Activated naive CD8-positive, alpha-beta T cell treated with anti-CD3 and anti-CD28 coated beads for 36 hours (primary cell): Measurements from ENCODE around the gene NAT14. TPM values are rescaled to one million over a fixed set of nuclear protein-coding genes. Genes with fewer than 3 reads are reported as not detected.
A peak's percentile ranks its signal among the peaks of the same experiment; 100 is the strongest.
"Not testable (repeated sequence)": the region's sequence is repeated elsewhere in the genome, so short reads cannot be mapped to it uniquely, and the experiment has no call there.

Source experiments
- DNase-seq: peaks from one replicate; pipeline ENCODE4 v3.0.0; 2021
- H3K27ac Mint-ChIP-seq: one replicate; pipeline ENCODE4 v1.8.0; 2022; ENCODE audit warnings: mild to moderate bottlenecking, moderate library complexity, mixed read lengths
- H3K27me3 Mint-ChIP-seq: one replicate; pipeline ENCODE4 v1.8.0; 2022; ENCODE audit warnings: mild to moderate bottlenecking, mixed read lengths
- H3K36me3 Mint-ChIP-seq: one replicate; pipeline ENCODE4 v1.8.0; 2021; ENCODE audit warnings: mild to moderate bottlenecking, mixed read lengths
- H3K4me1 Mint-ChIP-seq: one replicate; pipeline ENCODE4 v1.8.0; 2021; ENCODE audit warnings: mixed read lengths
- H3K4me3 Mint-ChIP-seq: one replicate; pipeline ENCODE4 v1.8.0; 2022; ENCODE audit warnings: mild to moderate bottlenecking, moderate library complexity, mixed read lengths
- H3K9me3 Mint-ChIP-seq: one replicate; pipeline ENCODE4 v1.8.0; 2022; ENCODE audit warnings: mixed read lengths
- total RNA-seq, 2 experiments: library from RNA; stranded (reverse); gene quantifications; one replicate each; pipeline ENCODE4 v1.2.3, GENCODE V29; 2021

The NAT14 gene
- total RNA-seq, 2 experiments from 2014 or later = 24.8 to 24.9 TPM

DNA sequence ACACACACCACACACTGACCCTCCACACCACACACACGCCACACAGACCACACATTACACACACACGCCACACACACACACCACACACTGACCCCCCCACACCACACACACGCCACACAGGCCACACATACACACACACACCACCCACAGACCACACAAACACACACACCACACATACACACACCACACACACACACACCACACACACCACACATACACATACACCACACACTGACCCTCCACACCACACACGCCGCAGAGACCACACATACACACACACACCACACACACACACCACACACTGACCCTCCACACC, 36.9 kb upstream of the NAT14 start:
- H3K4me1 Mint-ChIP-seq, H3K27ac Mint-ChIP-seq, DNase-seq, H3K9me3 Mint-ChIP-seq, H3K36me3 Mint-ChIP-seq, H3K4me3 Mint-ChIP-seq: not testable (repeated sequence)
- H3K27me3 Mint-ChIP-seq = peaks cover 55% of the 10 kb centered on the region

GRCh38 chr19:55449469-55449868, 35.5 kb upstream of the NAT14 start:
- H3K4me1 Mint-ChIP-seq = peaks cover 3% of the 10 kb centered on the region
- DNase-seq = no peak
- H3K36me3 Mint-ChIP-seq = peaks cover 9% of the 10 kb centered on the region
- no peak overlapping the region for H3K4me3 Mint-ChIP-seq
- peaks cover 53% of the 10 kb centered on the region for H3K27me3 Mint-ChIP-seq
- no peaks in the 10 kb centered on the region for H3K9me3 Mint-ChIP-seq
- H3K27ac Mint-ChIP-seq = no peak overlapping the region

DNA sequence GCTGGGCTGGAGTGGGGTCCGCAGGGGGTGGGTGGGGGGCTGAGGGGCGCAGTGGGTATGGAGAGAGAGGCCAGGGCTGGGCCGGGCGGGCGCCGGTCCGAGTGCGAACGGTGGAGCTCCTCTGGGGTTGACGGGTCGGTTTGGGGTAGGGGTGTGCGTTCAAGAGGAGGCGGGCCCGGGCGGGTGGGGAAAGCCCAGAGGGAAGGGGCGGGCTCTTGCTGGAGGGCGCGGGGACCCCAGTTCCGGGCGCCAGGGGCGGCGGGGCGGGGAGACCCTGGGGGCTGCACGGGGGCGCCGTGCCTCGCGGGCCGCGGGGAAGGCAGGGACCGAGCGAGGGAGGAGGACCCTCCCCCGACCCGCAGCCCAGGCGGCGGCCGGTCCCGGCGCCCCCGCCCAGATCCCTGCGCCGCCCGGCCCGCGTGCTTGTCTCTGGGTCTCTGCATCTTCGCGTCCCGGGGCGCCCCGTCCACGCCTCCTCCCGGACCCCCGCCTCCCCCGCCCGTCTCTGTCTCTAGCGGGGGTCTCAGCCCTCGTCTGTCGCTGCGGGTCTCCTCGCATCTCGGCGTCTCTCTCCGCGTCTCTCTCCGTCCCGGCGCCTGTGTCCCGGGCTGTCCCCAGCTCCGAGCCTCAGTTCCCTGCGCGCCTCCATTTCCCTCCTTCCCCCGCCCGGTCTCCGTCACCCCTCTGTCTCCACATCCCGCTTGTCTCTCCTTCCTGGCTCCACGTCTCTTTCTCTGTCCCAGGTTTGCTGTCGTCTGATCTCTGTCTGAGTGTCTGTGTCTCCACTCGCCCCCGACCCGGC, 33.6 kb upstream of the NAT14 start:
- Mint-ChIP-seq H3K27ac (no peak overlapping the region), H3K9me3 (no peaks in the 10 kb centered on the region), H3K4me1 (peaks cover 3% of the 10 kb centered on the region), H3K36me3 (peaks cover 12% of the 10 kb centered on the region), H3K4me3 (peak overlapping the region; percentile 40), H3K27me3 (peaks cover 35% of the 10 kb centered on the region)
- no peak for DNase-seq

- no peak overlapping the region for H3K27ac Mint-ChIP-seq
- peak overlapping the region; percentile 40 for H3K4me3 Mint-ChIP-seq
- peaks cover 3% of the 10 kb centered on the region for H3K4me1 Mint-ChIP-seq
- peaks cover 12% of the 10 kb centered on the region for H3K36me3 Mint-ChIP-seq
- H3K27me3 Mint-ChIP-seq = peaks cover 35% of the 10 kb centered on the region
- no peak for DNase-seq
- H3K9me3 Mint-ChIP-seq = no peaks in the 10 kb centered on the region
Measured at GRCh38 chr19:55451965-55452748, 32.8 kb upstream of the NAT14 start.

DNA sequence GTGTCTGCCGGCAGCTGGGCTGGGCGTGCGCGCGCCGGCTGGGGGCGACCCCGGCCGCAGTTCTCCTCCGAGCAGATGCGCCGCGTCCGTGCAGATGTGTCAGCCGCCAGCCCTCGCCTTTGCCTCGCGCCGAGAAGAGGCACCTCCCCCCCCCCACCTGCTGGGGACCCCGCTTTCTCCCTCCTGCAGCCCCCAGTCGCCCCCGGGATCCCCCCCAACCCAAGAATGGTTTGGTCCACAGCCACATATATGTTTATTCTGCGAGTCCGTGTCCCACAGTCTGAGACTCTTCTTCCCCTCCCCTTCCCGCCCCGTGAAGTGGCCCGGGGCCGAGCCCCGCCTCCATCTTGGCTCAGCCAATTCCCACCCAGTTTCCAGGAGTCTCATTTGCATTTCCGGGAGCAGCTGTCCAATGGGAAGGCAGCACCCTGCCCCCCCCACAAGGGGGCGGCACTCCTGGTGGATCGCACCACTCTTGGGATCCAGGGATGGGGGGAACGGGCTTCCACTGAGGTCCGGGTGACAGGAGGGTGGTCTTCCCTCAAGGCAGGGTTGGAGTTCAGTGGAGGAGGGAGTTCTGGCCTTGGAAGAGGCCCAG, 32.1 kb upstream of the NAT14 start:
- H3K4me1 Mint-ChIP-seq = peaks cover 3% of the 10 kb centered on the region
- peaks cover 35% of the 10 kb centered on the region for H3K27me3 Mint-ChIP-seq
- no peaks in the 10 kb centered on the region for H3K9me3 Mint-ChIP-seq
- H3K27ac Mint-ChIP-seq = no peak overlapping the region
- no peak overlapping the region for H3K4me3 Mint-ChIP-seq
- peak; percentile 51 for DNase-seq
- peaks cover 12% of the 10 kb centered on the region for H3K36me3 Mint-ChIP-seq

DNA sequence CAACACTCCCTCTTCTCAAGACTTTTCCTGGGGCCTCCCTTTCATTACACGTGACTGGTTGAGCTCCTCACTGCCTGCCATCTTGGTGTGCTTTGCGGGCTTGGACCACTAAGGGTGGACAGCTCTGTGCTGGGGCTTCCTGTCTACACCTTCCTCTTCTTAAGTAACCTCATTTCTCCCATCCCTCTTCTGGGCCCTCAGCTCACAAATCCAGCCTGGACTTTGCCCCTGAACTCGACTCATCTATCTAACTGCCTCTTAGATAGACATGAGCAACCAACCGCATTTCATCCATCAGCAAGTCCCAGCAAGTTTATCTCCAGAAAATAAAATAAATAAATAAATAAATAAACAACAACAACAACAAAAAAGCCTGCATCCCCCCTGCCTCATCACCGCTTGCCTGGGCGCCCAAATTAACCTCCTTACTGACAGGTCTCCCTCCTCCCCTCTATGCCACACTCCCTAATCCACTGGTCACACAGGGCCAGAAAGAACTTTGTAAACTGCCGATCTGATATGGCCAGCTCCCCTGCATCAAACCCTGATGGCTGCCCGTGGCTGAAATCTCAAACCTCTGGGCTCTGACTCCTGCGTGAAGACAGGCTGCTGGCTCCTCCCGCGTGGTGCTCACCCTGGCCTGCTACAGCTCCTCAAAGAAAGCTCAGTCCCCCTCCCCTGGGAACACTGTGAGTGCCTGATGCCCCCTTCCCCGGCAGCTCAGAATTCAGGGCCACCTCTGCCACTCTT, 31.3 kb upstream of the NAT14 start:
- H3K36me3 Mint-ChIP-seq = peaks cover 12% of the 10 kb centered on the region
- no peak overlapping the region for H3K4me3 Mint-ChIP-seq
- DNase-seq = no peak
- no peak overlapping the region for H3K27ac Mint-ChIP-seq
- peaks cover 3% of the 10 kb centered on the region for H3K4me1 Mint-ChIP-seq
- no peaks in the 10 kb centered on the region for H3K9me3 Mint-ChIP-seq
- peaks cover 35% of the 10 kb centered on the region for H3K27me3 Mint-ChIP-seq

- no peaks in the 10 kb centered on the region for H3K9me3 Mint-ChIP-seq
- no peak overlapping the region for H3K4me3 Mint-ChIP-seq
- DNase-seq = peak; percentile 52
- H3K27ac Mint-ChIP-seq = no peak overlapping the region
- H3K4me1 Mint-ChIP-seq = peaks cover 3% of the 10 kb centered on the region
- H3K27me3 Mint-ChIP-seq = peaks cover 35% of the 10 kb centered on the region
- H3K36me3 Mint-ChIP-seq = peaks cover 12% of the 10 kb centered on the region
Measured at GRCh38 chr19:55454787-55455243, 30.2 kb upstream of the NAT14 start.

DNA sequence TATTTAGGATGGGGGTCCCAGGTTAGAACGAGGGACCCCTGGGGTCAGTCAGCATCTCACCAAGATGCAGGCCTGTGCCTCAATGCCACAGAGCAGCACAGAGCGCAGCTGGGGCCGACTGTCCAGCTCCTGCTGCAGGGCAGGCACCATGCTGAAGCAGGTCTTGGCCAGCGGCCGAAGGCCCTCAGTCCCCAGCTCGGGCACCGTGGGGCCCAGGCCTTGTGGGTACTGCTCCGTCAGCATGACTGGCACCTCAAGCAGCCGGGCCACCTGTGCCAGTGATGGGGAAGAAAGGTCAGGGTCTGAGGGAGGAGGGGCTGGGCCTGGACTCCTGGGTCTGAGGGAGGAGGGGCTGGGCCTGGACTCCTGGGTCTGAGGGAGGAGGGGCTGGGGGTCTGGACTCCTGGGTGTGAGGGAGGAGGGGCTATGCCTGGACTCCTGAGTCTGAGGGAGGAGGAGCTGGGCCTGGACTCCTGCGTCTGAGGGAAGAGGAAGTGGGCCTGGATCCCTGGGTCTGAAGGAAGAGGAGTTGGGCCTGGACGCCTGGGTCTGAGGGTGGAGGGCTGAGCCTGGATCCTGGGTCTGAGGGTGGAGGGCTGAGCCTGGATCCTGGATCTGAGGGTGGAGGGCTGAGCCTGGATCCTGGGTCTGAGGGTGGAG, 29.3 kb upstream of the NAT14 start:
- Mint-ChIP-seq H3K27ac (no peak overlapping the region), H3K9me3 (no peaks in the 10 kb centered on the region), H3K4me3 (no peak overlapping the region), H3K4me1 (peaks cover 10% of the 10 kb centered on the region), H3K27me3 (peaks cover 30% of the 10 kb centered on the region), H3K36me3 (peaks cover 12% of the 10 kb centered on the region)
- no peak for DNase-seq

GRCh38 chr19:55456347-55456746, 28.6 kb upstream of the NAT14 start:
- Mint-ChIP-seq H3K9me3 (no peaks in the 10 kb centered on the region), H3K27me3 (peaks cover 25% of the 10 kb centered on the region), H3K4me1 (peaks cover 14% of the 10 kb centered on the region), H3K36me3 (peaks cover 12% of the 10 kb centered on the region), H3K27ac (no peak overlapping the region), H3K4me3 (no peak overlapping the region)
- no peak for DNase-seq

GRCh38 chr19:55457683-55458457, 27.1 kb upstream of the NAT14 start:
- Mint-ChIP-seq H3K4me1 (peaks cover 18% of the 10 kb centered on the region), H3K27me3 (peaks cover 14% of the 10 kb centered on the region), H3K4me3 (no peak overlapping the region), H3K27ac (no peak overlapping the region), H3K36me3 (peaks cover 14% of the 10 kb centered on the region), H3K9me3 (no peaks in the 10 kb centered on the region)
- DNase-seq = no peak

- Mint-ChIP-seq H3K27me3 (no peaks in the 10 kb centered on the region), H3K4me3 (no peak overlapping the region), H3K9me3 (no peaks in the 10 kb centered on the region), H3K4me1 (peaks cover 18% of the 10 kb centered on the region), H3K36me3 (peaks cover 5% of the 10 kb centered on the region), H3K27ac (no peak overlapping the region)
- DNase-seq = no peak
Measured at GRCh38 chr19:55459551-55459949, 25.4 kb upstream of the NAT14 start.

GRCh38 chr19:55459950-55460657, 24.9 kb upstream of the NAT14 start:
- Mint-ChIP-seq H3K9me3 (no peaks in the 10 kb centered on the region), H3K36me3 (peaks cover 2% of the 10 kb centered on the region), H3K4me1 (peaks cover 18% of the 10 kb centered on the region), H3K27me3 (no peaks in the 10 kb centered on the region), H3K27ac (no peak overlapping the region), H3K4me3 (peak overlapping the region; percentile 82)
- DNase-seq = no peak

DNA sequence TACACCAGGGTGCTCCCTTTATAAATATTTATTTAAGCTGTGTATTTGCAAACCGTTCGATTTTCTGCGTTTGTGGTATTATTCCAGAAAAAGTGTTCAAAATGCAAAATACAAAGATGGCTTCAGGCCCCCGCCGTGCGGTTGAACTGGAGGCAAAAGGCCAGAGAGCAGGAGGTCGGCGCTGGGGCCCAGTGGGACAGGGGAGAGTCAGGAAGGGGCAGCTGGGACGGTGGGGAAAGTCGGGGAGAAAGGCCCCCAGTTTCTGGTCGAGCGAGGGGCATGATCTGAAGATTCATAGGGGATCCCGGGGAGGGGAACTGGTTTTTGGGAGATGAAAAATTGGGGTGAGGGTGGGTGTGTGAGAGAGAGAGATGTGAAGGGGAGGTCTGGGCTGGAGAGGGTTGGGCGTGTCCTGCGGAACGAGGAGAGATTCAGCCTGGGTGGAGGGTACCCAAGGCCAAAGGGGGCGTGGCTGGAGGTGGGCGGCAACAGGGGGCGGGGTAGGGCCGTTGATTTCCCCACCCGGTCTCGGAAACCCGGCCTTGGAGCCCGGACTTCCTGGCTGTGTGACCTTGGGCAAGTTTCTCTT, 24.2 kb upstream of the NAT14 start:
- peak overlapping the region; percentile 83 for H3K27ac Mint-ChIP-seq
- H3K4me3 Mint-ChIP-seq = peak overlapping the region; percentile 82
- peaks cover 2% of the 10 kb centered on the region for H3K36me3 Mint-ChIP-seq
- H3K27me3 Mint-ChIP-seq = no peaks in the 10 kb centered on the region
- H3K4me1 Mint-ChIP-seq = peaks cover 18% of the 10 kb centered on the region
- peak; percentile 50 for DNase-seq
- H3K9me3 Mint-ChIP-seq = no peaks in the 10 kb centered on the region
